DOHH2 (cell line): ENCODE results near the gene SV2B.

Experiments
- EZH2phosphoT487 ChIP-seq: fragments of 200-600 bp; sonication (generic); IDR thresholded peaks from 2 replicates; pipeline ENCODE4 v1.6.1; 2017; ENCODE audit warnings: borderline replicate concordance, mild to moderate bottlenecking, antibody characterized with exemption, low read length, moderate library complexity, mixed read lengths
- TF ChIP-seq, protein P1 (sequence below): fragments of 200-600 bp; sonication (generic); IDR thresholded peaks from one replicate; pipeline ENCODE4 v1.5.1; 2014; ENCODE audit warnings: antibody characterized with exemption, mild to moderate bottlenecking, low read depth, low read length; ENCODE audit not compliant: poor library complexity, severe bottlenecking

DNA sequence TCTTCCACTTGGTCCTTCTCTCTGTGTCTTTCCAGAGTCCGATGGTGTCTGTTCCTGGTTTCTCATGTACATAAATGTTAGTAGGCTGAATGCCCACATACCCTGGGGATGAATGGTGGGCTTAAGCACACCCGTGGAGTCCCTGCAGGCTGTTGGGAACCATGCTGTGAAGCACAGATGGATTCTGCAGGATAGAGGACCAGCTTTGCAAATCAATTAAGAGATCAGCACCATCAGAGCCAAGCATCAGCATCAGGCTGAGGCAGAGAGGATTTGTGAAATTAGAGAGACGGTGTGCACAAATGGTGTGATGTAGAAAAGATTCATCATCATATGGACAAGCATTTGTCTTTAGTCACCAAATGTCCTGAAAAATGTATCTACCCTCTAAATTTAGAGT lies 127.1 kb downstream of the SV2B start:
- TF ChIP-seq, protein P1, sequence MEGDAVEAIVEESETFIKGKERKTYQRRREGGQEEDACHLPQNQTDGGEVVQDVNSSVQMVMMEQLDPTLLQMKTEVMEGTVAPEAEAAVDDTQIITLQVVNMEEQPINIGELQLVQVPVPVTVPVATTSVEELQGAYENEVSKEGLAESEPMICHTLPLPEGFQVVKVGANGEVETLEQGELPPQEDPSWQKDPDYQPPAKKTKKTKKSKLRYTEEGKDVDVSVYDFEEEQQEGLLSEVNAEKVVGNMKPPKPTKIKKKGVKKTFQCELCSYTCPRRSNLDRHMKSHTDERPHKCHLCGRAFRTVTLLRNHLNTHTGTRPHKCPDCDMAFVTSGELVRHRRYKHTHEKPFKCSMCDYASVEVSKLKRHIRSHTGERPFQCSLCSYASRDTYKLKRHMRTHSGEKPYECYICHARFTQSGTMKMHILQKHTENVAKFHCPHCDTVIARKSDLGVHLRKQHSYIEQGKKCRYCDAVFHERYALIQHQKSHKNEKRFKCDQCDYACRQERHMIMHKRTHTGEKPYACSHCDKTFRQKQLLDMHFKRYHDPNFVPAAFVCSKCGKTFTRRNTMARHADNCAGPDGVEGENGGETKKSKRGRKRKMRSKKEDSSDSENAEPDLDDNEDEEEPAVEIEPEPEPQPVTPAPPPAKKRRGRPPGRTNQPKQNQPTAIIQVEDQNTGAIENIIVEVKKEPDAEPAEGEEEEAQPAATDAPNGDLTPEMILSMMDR, result no peak
- no peak for TF ChIP-seq EZH2phosphoT487
